Astrocyte (in vitro differentiated cells and primary cell): ENCODE data around the gene EXOC3. TPM values are rescaled to one million over a fixed set of nuclear protein-coding genes. Genes with fewer than 3 reads are reported as not detected.

Experiments used
- DNase-seq: peaks from one replicate; pipeline ENCODE4 v3.0.0-alpha.2; 2010; ENCODE audit warnings: low read depth
- FAIRE-seq: peaks from 2 replicates; lab custom pipeline; 2011; peaks lifted over from hg19 to GRCh38; lab: Jason Lieb, UNC
- H2AFZ ChIP-seq: 2 replicates; pipeline ENCODE4 v1.6.0; 2012; ENCODE audit warnings: low read depth, low read length, inconsistent platforms
- H3K27ac ChIP-seq: 2 replicates; pipeline ENCODE4 v1.5.1; 2011; ENCODE audit warnings: low read depth, low read length, inconsistent platforms
- H3K27me3 ChIP-seq: 2 replicates; pipeline ENCODE4 v1.6.0; 2011; ENCODE audit warnings: low read length, inconsistent platforms; ENCODE audit not compliant: insufficient read depth
- H3K36me3 ChIP-seq: 2 replicates; pipeline ENCODE4 v1.5.1; 2011; ENCODE audit warnings: low read length, inconsistent platforms; ENCODE audit not compliant: insufficient read depth
- H3K4me1 ChIP-seq: 2 replicates; pipeline ENCODE4 v1.5.1; 2011; ENCODE audit warnings: low read length, inconsistent platforms; ENCODE audit not compliant: insufficient read depth
- H3K4me2 ChIP-seq: 2 replicates; pipeline ENCODE4 v1.6.0; 2012; ENCODE audit warnings: low read length, inconsistent platforms
- H3K4me3 ChIP-seq: 2 replicates; pipeline ENCODE4 v1.5.1; 2011; ENCODE audit warnings: low read depth, mild to moderate bottlenecking, low read length, inconsistent platforms; ENCODE audit not compliant: insufficient read depth
- H3K79me2 ChIP-seq: 2 replicates; pipeline ENCODE4 v1.6.0; 2012; ENCODE audit warnings: mild to moderate bottlenecking, low read length, inconsistent platforms; ENCODE audit not compliant: insufficient read depth
- H3K9ac ChIP-seq: 2 replicates; pipeline ENCODE4 v1.6.0; 2012; ENCODE audit warnings: mild to moderate bottlenecking, low read length, inconsistent platforms
- H3K9me3 ChIP-seq: 2 replicates; pipeline ENCODE4 v1.5.1; 2012; ENCODE audit warnings: low read depth, mild to moderate bottlenecking, low read length, inconsistent platforms; ENCODE audit not compliant: insufficient read depth
- H4K20me1 ChIP-seq: 2 replicates; pipeline ENCODE4 v1.6.0; 2012; ENCODE audit warnings: low read length, inconsistent platforms; ENCODE audit not compliant: insufficient read depth
- H3K27ac Mint-ChIP-seq: one replicate; pipeline ENCODE4 v1.8.0; 2021; ENCODE audit warnings: mild to moderate bottlenecking, mixed read lengths; ENCODE audit not compliant: unreplicated experiment
- H3K27me3 Mint-ChIP-seq: one replicate; pipeline ENCODE4 v1.8.0; 2021; ENCODE audit warnings: low read depth, mixed read lengths; ENCODE audit not compliant: unreplicated experiment
- H3K36me3 Mint-ChIP-seq: one replicate; pipeline ENCODE4 v1.8.0; 2021; ENCODE audit warnings: low read depth, mixed read lengths; ENCODE audit not compliant: unreplicated experiment
- H3K4me1 Mint-ChIP-seq: one replicate; pipeline ENCODE4 v1.8.0; 2021; ENCODE audit warnings: low read depth, mixed read lengths; ENCODE audit not compliant: unreplicated experiment
- H3K4me3 Mint-ChIP-seq: one replicate; pipeline ENCODE4 v1.8.0; 2021; ENCODE audit warnings: mild to moderate bottlenecking, moderate library complexity, mixed read lengths; ENCODE audit not compliant: unreplicated experiment
- H3K9me3 Mint-ChIP-seq: one replicate; pipeline ENCODE4 v1.8.0; 2021; ENCODE audit warnings: mild to moderate bottlenecking, mixed read lengths; ENCODE audit not compliant: unreplicated experiment
- CTCF ChIP-seq: IDR thresholded peaks from 2 replicates; pipeline ENCODE4 v1.5.1; 2011; ENCODE audit warnings: low read depth, mild to moderate bottlenecking, inconsistent platforms, low read length, moderate library complexity; ENCODE audit not compliant: insufficient read depth
- EZH2 ChIP-seq: IDR thresholded peaks from 2 replicates; pipeline ENCODE4 v1.6.1; 2012; ENCODE audit warnings: mild to moderate bottlenecking, low read length, inconsistent platforms; ENCODE audit not compliant: insufficient read depth
- total RNA-seq: library from RNA; stranded (reverse); gene quantifications from 2 replicates; pipeline ENCODE4 v1.2.1, GENCODE V29; 2021

Gene EXOC3
- total RNA-seq, 1 donor from 2014 or later = 37.9 TPM

- H3K27me3 ChIP-seq = no peaks in the 10 kb centered on the region
- Mint-ChIP-seq H3K27me3 (no peaks in the 10 kb centered on the region), H3K4me1 (peaks cover 13% of the 10 kb centered on the region), H3K4me3 (no peak overlapping the region), H3K36me3 (peaks cover 49% of the 10 kb centered on the region), H3K9me3 (peaks cover 5% of the 10 kb centered on the region), H3K27ac (no peak overlapping the region)
- FAIRE-seq (no peak), DNase-seq (peak; percentile 60)
- peaks cover 79% of the 10 kb centered on the region for H3K79me2 ChIP-seq
- TF ChIP-seq EZH2 (no peak), CTCF (no peak)
- peaks cover 23% of the 10 kb centered on the region for H4K20me1 ChIP-seq
- H3K9ac ChIP-seq = peak overlapping the region; percentile 44
- no peak overlapping the region for H2AFZ ChIP-seq
- peak overlapping the region; percentile 22 for H3K4me2 ChIP-seq
- H3K27ac ChIP-seq = peak overlapping the region; percentile 50
- no peaks in the 10 kb centered on the region for H3K9me3 ChIP-seq
- peaks cover 16% of the 10 kb centered on the region for H3K4me1 ChIP-seq
- H3K36me3 ChIP-seq = peaks cover 31% of the 10 kb centered on the region
- no peak overlapping the region for H3K4me3 ChIP-seq
Measured at GRCh38 chr5:456351-457194, 13.6 kb downstream of the EXOC3 start.

- Histone ChIP-seq H3K27me3 (no peaks in the 10 kb centered on the region), H3K9ac (peak overlapping the region; percentile 44), H3K4me2 (peak overlapping the region; percentile 22), H3K9me3 (no peaks in the 10 kb centered on the region), H3K27ac (peak overlapping the region; percentile 50), H3K4me3 (no peak overlapping the region), H2AFZ (no peak overlapping the region), H3K4me1 (peaks cover 16% of the 10 kb centered on the region), H3K36me3 (peaks cover 35% of the 10 kb centered on the region), H3K79me2 (peaks cover 77% of the 10 kb centered on the region), H4K20me1 (peaks cover 23% of the 10 kb centered on the region)
- H3K36me3 Mint-ChIP-seq = peaks cover 46% of the 10 kb centered on the region
- H3K4me3 Mint-ChIP-seq = no peak overlapping the region
- peaks cover 13% of the 10 kb centered on the region for H3K4me1 Mint-ChIP-seq
- H3K27me3 Mint-ChIP-seq = no peaks in the 10 kb centered on the region
- H3K27ac Mint-ChIP-seq = no peak overlapping the region
- TF ChIP-seq EZH2 (no peak), CTCF (no peak)
- peaks cover 2% of the 10 kb centered on the region for H3K9me3 Mint-ChIP-seq
- FAIRE-seq (no peak), DNase-seq (no peak)
Measured at GRCh38 chr5:457195-457961, 14.4 kb downstream of the EXOC3 start.
